Stomach (tissue), 9 donors: ENCODE measurements around the gene RBMS1. TPM values are rescaled to one million over a fixed set of nuclear protein-coding genes. Genes with fewer than 3 reads are reported as not detected.
A peak's percentile ranks its signal among the peaks of the same experiment; 100 is the strongest.

Experiments
- DNase-seq, 2 donors: peaks; one replicate each; pipeline versions ENCODE4 v3.0.0 to v3.0.0-alpha.2; 2013 to 2019
- H3K27ac ChIP-seq, 5 donors: fragments of 200-600 bp in 4 of 5; sonication (generic) in 4 of 5; one replicate each; pipeline ENCODE4 v1.5.1; 2013 to 2019; ENCODE audit warnings: mild to moderate bottlenecking in 1 of 5, moderate library complexity in 1 of 5
- H3K27me3 ChIP-seq, 3 donors: fragments of 200-600 bp; sonication (generic); one replicate each; pipeline ENCODE4 v1.5.1; 2017 to 2019; ENCODE audit warnings: mixed run types in 1 of 3
- H3K36me3 ChIP-seq, 4 donors: fragments of 200-600 bp; sonication (generic); 1 replicate in 3 of 4; 2 replicates in 1 of 4; pipeline ENCODE4 v1.5.1; 2016 to 2019
- H3K4me1 ChIP-seq, 4 donors: fragments of 200-600 bp; sonication (generic); one replicate each; pipeline ENCODE4 v1.5.1; 2016 to 2019
- H3K4me3 ChIP-seq, 4 donors: fragments of 200-600 bp; sonication (generic) in 3 of 4; one replicate each; pipeline ENCODE4 v1.5.1; 2016 to 2019; ENCODE audit warnings: mild to moderate bottlenecking in 1 of 4
- H3K9me3 ChIP-seq, 4 donors: fragments of 200-600 bp; sonication (generic); one replicate each; pipeline ENCODE4 v1.5.1; 2016 to 2019
- EP300 ChIP-seq: sonication (generic); formaldehyde crosslinking; IDR thresholded peaks from one replicate; pipeline ENCODE4 v1.6.1; 2017; ENCODE audit warnings: antibody characterized with exemption
- POLR2A ChIP-seq, 4 donors: fragments of 450-650 bp; IDR thresholded peaks; one replicate each; pipeline ENCODE4 v1.6.1; 2016; ENCODE audit warnings: antibody characterized with exemption in 4 of 4, control low read depth in 2 of 4, mild to moderate bottlenecking in 1 of 4, moderate library complexity in 1 of 4
- POLR2AphosphoS5 ChIP-seq, 3 donors: sonication (generic); formaldehyde crosslinking; IDR thresholded peaks; one replicate each; pipeline ENCODE4 v1.6.1; 2016; ENCODE audit warnings: antibody characterized with exemption in 3 of 3
- WGBS, 5 donors: extraction: QIAGEN DNeasy Blood & Tissue Kit in 3 of 5; methylation state at CpG; one replicate each; pipeline versions ENCODE4 v1.1.5 to v1.1.7; 2013 to 2018; 5-methylcytosine and 5-hydroxymethylcytosine counted together
- intact Hi-C: fragments of 100-400 bp; cut with DNase I; formaldehyde crosslinking; loops from one replicate; pipeline ENCODE4 v1.15.1; 2023; ENCODE audit warnings: low total_unique reads
- polyA plus RNA-seq, 3 donors: library from polyadenylated mRNA; stranded (reverse); fragments of 200-250 nt; gene quantifications; one replicate each; pipeline ENCODE4 v1.2.3, GENCODE V29; 2013
- total RNA-seq, 5 donors: library from RNA; depleted of rRNA; stranded (reverse); fragments of >200 nt; gene quantifications; one replicate each; pipeline versions ENCODE4 v1.1.0 to v1.2.3, GENCODE V29; 2014 to 2016
- TF ChIP-seq, protein P1 (sequence below), 7 experiments: fragments of 450-650 bp in 4 of 7; fragments of 200-600 bp in 3 of 7; sonication (generic) in 3 of 7; IDR thresholded peaks; one replicate each; pipeline ENCODE4 v1.5.1; 2016 to 2019; ENCODE audit warnings: antibody characterized with exemption in 7 of 7, control low read depth in 2 of 7, mild to moderate bottlenecking in 1 of 7
- donor health status: healthy with polysubstance abuse.
- donor health status: Bipolar disorder and iron deficiency.
- donor health status: healthy.

The RBMS1 gene
- total and polyA plus RNA-seq, 8 donors, result 4.3 to 134 (median 27.8) TPM

DNA sequence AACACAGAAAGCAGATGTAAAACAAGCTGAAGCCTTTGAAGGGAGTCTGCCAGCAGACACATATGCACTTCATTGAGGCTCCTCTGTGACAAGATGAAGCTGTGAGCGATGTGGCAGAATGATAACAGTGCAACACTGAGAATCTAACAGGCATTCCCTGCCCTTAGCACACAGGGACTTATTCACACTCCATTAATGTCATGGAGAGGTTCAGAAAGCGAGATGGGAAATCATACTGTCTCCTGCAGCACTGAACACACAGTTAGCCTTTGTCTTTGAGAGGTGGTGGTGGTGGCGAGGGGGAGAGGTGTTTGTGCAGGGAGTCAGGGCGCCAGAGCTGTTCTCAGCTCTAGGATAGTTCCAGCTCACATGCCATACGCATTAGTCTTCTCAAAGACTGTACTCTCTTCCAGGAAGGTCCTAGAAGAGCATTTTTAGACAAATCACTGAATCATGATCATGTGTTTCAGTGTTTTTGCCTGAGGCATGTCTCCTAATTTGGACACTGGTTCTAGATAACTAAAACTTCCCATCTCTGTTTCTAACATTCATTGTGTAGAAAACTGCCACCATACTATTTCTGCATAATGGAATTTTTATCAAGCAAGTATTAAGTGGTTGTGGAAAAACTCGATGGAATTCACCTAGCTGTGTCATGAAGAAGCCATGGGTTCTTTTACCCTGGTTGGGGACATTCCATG is 200.1 kb downstream of the RBMS1 start:
- DNase-seq, result peak in 1 of 2 donors; percentile 33

DNA sequence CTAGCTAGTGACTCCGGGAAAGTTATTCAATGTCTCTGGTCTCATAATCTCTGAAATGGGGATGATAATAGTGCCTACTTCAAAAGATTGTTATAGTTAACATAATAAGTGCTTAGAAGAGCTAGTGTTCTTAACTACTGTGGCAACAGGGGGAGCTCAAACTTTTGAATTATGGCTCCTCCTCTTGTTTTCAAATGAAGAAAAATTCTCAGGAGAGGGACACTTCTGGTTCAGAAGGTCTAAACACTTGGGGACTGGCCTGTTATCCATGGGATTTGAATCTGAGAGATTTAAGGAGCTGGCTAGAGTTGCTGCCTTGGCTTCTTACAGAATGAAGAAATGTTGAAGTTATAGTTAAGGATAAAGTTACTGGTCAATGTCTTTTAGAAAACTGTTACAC is 201.4 kb downstream of the RBMS1 start:
- peak overlapping the region in 3 of 5 donors; percentile 23 to 54 (median 32) for H3K27ac ChIP-seq
- no peaks in the 10 kb centered on the region for H3K9me3 ChIP-seq
- H3K4me1 ChIP-seq, result peaks cover 0 to 47% (median 18%) of the 10 kb centered on the region in 4 donors
- H3K27me3 ChIP-seq, result no peaks in the 10 kb centered on the region
- TF ChIP-seq EP300 (no peak), POLR2AphosphoS5 (IDR thresholded peaks at IDR 0.05) (no peak), POLR2A (IDR thresholded peaks at IDR 0.05) (no peak)
- TF ChIP-seq, protein P1, sequence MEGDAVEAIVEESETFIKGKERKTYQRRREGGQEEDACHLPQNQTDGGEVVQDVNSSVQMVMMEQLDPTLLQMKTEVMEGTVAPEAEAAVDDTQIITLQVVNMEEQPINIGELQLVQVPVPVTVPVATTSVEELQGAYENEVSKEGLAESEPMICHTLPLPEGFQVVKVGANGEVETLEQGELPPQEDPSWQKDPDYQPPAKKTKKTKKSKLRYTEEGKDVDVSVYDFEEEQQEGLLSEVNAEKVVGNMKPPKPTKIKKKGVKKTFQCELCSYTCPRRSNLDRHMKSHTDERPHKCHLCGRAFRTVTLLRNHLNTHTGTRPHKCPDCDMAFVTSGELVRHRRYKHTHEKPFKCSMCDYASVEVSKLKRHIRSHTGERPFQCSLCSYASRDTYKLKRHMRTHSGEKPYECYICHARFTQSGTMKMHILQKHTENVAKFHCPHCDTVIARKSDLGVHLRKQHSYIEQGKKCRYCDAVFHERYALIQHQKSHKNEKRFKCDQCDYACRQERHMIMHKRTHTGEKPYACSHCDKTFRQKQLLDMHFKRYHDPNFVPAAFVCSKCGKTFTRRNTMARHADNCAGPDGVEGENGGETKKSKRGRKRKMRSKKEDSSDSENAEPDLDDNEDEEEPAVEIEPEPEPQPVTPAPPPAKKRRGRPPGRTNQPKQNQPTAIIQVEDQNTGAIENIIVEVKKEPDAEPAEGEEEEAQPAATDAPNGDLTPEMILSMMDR (IDR thresholded peaks at IDR 0.05), result no peak
- peak in 1 of 2 donors; percentile 23 for DNase-seq
- intact Hi-C loops, result no loop called here
- H3K4me3 ChIP-seq, result no peak overlapping the region
- peaks cover 3 to 35% (median 17%) of the 10 kb centered on the region in 4 donors for H3K36me3 ChIP-seq
- 80 to 88% (median 87%) methylated on average over 1 of the region's 1 CpG for WGBS, 5 donors

More for the DNA sequence above, 200.1 kb downstream of the RBMS1 start:
- no peak overlapping the region for H3K4me3 ChIP-seq
- H3K4me1 ChIP-seq, result peaks cover 0 to 48% (median 16%) of the 10 kb centered on the region in 4 donors
- H3K27me3 ChIP-seq, result no peaks in the 10 kb centered on the region
- H3K9me3 ChIP-seq, result no peaks in the 10 kb centered on the region
- H3K36me3 ChIP-seq, result peaks cover 9 to 44% (median 27%) of the 10 kb centered on the region in 4 donors
- H3K27ac ChIP-seq, result peak overlapping the region in 4 of 5 donors; percentile 54 to 66 (median 58)
- TF ChIP-seq, protein P1 (IDR thresholded peaks at IDR 0.05), result no peak
- TF ChIP-seq EP300 (no peak), POLR2A (IDR thresholded peaks at IDR 0.05) (no peak), POLR2AphosphoS5 (IDR thresholded peaks at IDR 0.05) (no peak)
- intact Hi-C loops, result no loop called here
- 77 to 92% (median 87%) methylated on average over 6 of the region's 6 CpGs for WGBS, 5 donors

DNA sequence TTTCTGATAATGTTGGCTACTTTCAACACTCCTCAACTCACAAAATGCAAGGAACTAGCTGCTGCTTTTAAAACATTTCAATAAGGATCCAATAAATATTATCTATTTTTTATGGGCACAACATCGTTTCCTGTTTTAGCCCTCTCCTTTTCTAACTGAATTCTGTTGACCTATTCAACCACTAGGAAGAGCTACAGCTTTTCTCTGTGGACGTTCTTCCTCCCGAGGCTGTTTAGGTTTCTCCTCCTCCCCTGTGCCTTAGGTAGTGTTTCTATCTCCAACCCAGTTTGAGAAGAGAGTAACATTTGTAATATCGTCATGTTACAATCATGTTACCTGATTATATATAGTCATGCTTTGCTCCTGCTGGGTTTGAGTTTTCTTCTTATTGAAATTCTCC is 202.2 kb downstream of the RBMS1 start:
- peaks cover 0 to 34% (median 18%) of the 10 kb centered on the region in 4 donors for H3K36me3 ChIP-seq
- H3K9me3 ChIP-seq, result no peaks in the 10 kb centered on the region
- H3K4me3 ChIP-seq, result no peak overlapping the region
- peaks cover 0 to 46% (median 18%) of the 10 kb centered on the region in 4 donors for H3K4me1 ChIP-seq
- DNase-seq, result no peak
- intact Hi-C loops, result no loop called here
- H3K27ac ChIP-seq, result peak overlapping the region in 2 of 5 donors; percentile 23 to 46
- 69 to 78% (median 70%) methylated on average over 4 of the region's 4 CpGs for WGBS, 5 donors
- no peaks in the 10 kb centered on the region for H3K27me3 ChIP-seq
- no peak for TF ChIP-seq POLR2AphosphoS5 (IDR thresholded peaks at IDR 0.05)
- no peak for TF ChIP-seq POLR2A (IDR thresholded peaks at IDR 0.05)
- no peak for TF ChIP-seq EP300

DNA sequence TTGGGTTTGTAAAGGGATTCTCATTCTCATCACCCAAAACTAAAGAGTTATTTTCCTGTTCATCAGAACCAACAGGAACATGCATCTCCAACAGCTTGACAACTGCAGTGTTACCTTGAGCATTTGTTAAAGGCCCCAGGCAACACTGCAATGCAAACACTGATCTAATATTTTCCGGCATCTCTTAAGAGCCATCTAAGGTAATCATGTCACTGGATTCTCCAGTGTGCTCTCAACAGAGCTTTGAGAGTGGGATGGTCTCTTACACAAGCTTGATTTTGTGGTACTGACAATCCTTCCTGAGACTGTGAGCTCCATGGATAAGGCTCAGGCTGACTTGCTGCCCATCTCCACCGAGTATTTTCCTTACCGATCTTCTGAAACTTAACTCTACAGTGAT is 203.0 kb downstream of the RBMS1 start:
- 79 to 98% (median 85%) methylated on average over 3 of the region's 3 CpGs for WGBS, 5 donors

More for the DNA sequence above, 203.0 kb downstream of the RBMS1 start:
- DNase-seq, result no peak
- H3K27ac ChIP-seq, result peak overlapping the region in 3 of 5 donors; percentile 10 to 46 (median 28)
- H3K27me3 ChIP-seq, result no peaks in the 10 kb centered on the region
- no peaks in the 10 kb centered on the region for H3K9me3 ChIP-seq
- H3K36me3 ChIP-seq, result peaks cover 0 to 34% (median 22%) of the 10 kb centered on the region in 4 donors
- intact Hi-C loops, result no loop called here
- peaks cover 0 to 42% (median 17%) of the 10 kb centered on the region in 4 donors for H3K4me1 ChIP-seq
- TF ChIP-seq, protein P1 (IDR thresholded peaks at IDR 0.05), result no peak
- no peak for TF ChIP-seq POLR2AphosphoS5 (IDR thresholded peaks at IDR 0.05)
- H3K4me3 ChIP-seq, result no peak overlapping the region
